Subcutaneous adipose tissue (tissue), 4 donors: Measurements from ENCODE around the gene PCAT6. TPM values are rescaled to one million over a fixed set of nuclear protein-coding genes. Genes with fewer than 3 reads are reported as not detected.

Source experiments
- CTCF ChIP-seq: fragments of 450-650 bp; IDR thresholded peaks from one replicate; pipeline ENCODE4 v1.5.1; 2016; ENCODE audit warnings: low read depth, mild to moderate bottlenecking, control low read depth, antibody characterized with exemption, moderate library complexity
- small RNA-seq: library from RNA; depleted of rRNA; stranded (forward); fragments of <200 nt; gene quantifications from one replicate; pipeline ENCODE3, GENCODE V24; 2016
- total RNA-seq, 4 donors: library from RNA; depleted of rRNA; stranded (reverse); fragments of >200 nt; gene quantifications; one replicate each; pipeline ENCODE4 v1.1.0, GENCODE V29; 2016

Gene PCAT6
- total RNA-seq, 4 donors from 2014 or later, result not detected

DNA sequence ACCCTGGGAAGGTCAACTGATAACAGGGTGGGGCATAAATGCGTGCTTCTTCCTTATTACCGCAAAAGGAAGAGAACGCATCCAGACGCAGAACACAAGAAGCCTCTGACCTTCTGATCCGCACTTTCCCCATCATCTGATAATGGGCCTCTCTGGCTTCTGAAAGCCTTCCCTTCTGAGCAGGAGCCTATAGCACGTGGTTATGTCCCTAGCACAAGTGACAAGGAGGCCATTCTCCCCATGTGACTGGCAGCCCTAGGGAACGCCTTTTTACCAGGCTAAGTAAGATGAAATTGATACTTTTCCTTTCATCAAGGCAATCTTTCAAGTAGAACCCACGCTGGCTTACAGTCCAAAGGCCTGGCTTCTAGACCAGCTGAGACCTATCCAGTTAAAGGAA is 44.0 kb downstream of the PCAT6 start:
- TF ChIP-seq CTCF, result no peak

- no peak for TF ChIP-seq CTCF
Observed at GRCh38 chr1:202856014-202856413, 45.3 kb downstream of the PCAT6 start.

DNA sequence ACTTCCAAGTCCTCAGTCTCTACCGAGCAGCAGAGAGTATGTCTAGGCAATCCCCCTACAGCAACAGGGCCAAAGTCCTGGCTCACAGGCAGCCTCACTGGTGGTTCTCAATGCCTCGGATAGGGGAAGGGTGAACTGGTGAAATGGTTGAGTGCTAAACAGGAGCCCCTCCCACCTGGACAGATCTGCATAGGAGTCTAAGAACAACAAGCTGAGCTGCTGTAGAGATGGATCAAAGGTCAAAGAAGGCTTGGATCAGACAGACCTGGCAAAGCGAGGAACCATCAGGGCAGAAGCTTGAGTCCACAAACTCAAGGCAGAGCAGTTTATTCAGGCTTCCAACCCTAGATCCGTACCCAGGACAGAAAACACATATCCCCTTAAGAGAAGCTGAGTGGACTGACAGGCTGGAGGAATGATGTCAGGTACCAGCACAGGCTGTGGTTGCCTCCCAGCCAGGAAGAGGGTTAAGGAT is 46.4 kb downstream of the PCAT6 start:
- TF ChIP-seq CTCF, result no peak

GRCh38 chr1:202858331-202858730 is 47.6 kb downstream of the PCAT6 start:
- TF ChIP-seq CTCF, result no peak

GRCh38 chr1:202858789-202859414 is 48.1 kb downstream of the PCAT6 start:
- TF ChIP-seq CTCF, result no peak

GRCh38 chr1:202860744-202861419 is 50.1 kb downstream of the PCAT6 start:
- TF ChIP-seq CTCF, result no peak

Small RNA genes lying within 50 kb of the gene (small RNA-seq; reads per million reads assigned to genes)
- not detected for gene AC098934.3

Other genes starting within 250 kb of the PCAT6 start
- under 1 TPM in 1 of 4 donors, not detected in 3; 0.19 TPM for gene SYT2, start 100.5 kb upstream of the PCAT6 start, total RNA-seq
- gene KDM5B, start 2.5 kb upstream of the PCAT6 start, total RNA-seq, result 10 to 100 TPM; 37.8 to 62.2 (median 48.2) TPM
- gene RABIF, start 78.2 kb downstream of the PCAT6 start, total RNA-seq, result 1 to 10 TPM; 1.9 to 8.5 (median 4.4) TPM
- 10 to 100 TPM; 18.1 to 25.3 (median 22.2) TPM for gene KLHL12, start 116.3 kb downstream of the PCAT6 start, total RNA-seq
- gene ADIPOR1, start 147.4 kb downstream of the PCAT6 start, total RNA-seq, result 100 to 1,000 TPM in 2 of 4 donors, 10 to 100 TPM in 2; 95.8 to 124 (median 103) TPM
- 10 to 100 TPM; 40.6 to 51.2 (median 46.8) TPM for gene CYB5R1, start 156.3 kb downstream of the PCAT6 start, total RNA-seq
- gene TMEM183A, start 196.4 kb downstream of the PCAT6 start, total RNA-seq, result 10 to 100 TPM; 51.2 to 79.6 (median 62.6) TPM
- gene PPFIA4, start 215.5 kb downstream of the PCAT6 start, total RNA-seq, result under 1 TPM in 3 of 4 donors, not detected in 1; 0.16 to 0.19 (median 0.17) TPM